Fibroblast of pulmonary artery (primary cell): Measurements from ENCODE around the gene SLC9A3.
"Not testable (repeated sequence)": the region's sequence is repeated elsewhere in the genome, so short reads cannot be mapped to it uniquely, and the experiment has no call there.

Source experiments
- DNase-seq: peaks from one replicate; pipeline ENCODE4 v3.0.0-alpha.2; 2010; ENCODE audit warnings: low read depth
- H3K4me3 ChIP-seq: replicated peaks from 2 replicates; pipeline ENCODE4 v1.5.1; 2011; ENCODE audit warnings: low read depth, mild to moderate bottlenecking, control low read depth, low read length, moderate library complexity
- CTCF ChIP-seq: IDR thresholded peaks from 2 replicates; pipeline ENCODE4 v1.5.1; 2011; ENCODE audit warnings: mild to moderate bottlenecking, control low read depth, low read length, inconsistent platforms; ENCODE audit errors: missing control alignments

SLC9A3 gene

GRCh38 chr5:514101-514485 is 10.2 kb downstream of the SLC9A3 start:
- no peak for DNase-seq
- no peak overlapping the region for H3K4me3 ChIP-seq
- TF ChIP-seq CTCF: no peak

GRCh38 chr5:513216-514100 is 10.8 kb downstream of the SLC9A3 start:
- no peak for TF ChIP-seq CTCF
- DNase-seq: no peak
- no peak overlapping the region for H3K4me3 ChIP-seq

DNA sequence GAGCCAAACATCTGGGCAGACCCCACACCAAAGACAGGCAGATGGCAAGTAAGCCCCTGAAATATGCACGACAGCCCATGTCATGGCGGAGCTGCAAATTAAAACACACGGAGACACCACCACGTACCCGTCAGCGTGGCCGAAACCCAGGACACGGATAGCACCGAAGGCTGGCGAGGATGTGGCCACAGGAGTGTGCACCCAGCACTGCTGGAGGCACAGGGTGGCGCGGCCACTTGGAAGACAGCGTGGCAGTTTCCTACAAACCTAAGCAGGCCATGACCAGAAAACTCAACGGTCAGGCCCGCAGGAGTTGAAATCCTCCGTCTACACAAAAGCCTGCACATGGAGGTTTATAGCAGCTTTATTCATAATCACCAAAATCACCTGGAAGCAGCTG is 12.8 kb downstream of the SLC9A3 start:
- DNase-seq: no peak
- H3K4me3 ChIP-seq: no peak overlapping the region
- no peak for TF ChIP-seq CTCF

- DNase-seq: no peak
- no peak overlapping the region for H3K4me3 ChIP-seq
- no peak for TF ChIP-seq CTCF
Observed at GRCh38 chr5:510521-510920, 13.7 kb downstream of the SLC9A3 start.

DNA sequence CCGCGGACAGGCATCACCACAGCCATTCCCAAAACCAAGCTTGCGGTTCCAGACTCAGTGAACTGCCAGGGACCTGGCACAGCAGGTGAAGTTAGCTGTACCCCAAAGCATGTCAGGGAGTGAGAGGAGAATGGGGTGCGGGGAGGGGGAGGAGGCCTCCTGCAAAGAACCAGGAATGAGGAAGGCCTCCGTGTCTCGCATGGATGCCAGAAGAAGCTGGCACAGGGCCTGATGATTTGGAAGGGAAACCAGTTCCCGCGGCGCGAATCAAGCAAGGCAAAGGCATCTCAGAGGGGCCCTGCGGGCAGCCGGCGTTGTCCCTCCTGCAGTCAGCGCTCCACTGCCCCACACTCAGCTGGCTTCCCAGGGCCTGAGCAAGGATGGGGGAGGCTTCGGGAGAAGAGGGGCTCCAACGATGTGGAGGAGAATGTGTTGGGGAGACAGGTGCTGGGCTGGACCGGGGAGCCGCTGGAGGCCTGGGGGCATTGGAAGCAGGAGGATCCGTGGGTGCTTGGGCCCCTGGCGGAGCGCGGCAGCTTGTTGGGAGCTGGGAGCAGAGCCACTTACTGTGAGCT is 14.6 kb downstream of the SLC9A3 start:
- no peak overlapping the region for H3K4me3 ChIP-seq
- no peak for DNase-seq
- TF ChIP-seq CTCF: no peak

- H3K4me3 ChIP-seq, DNase-seq: not testable (repeated sequence)
Observed at GRCh38 chr5:507986-508575, 16.2 kb downstream of the SLC9A3 start.

- no peak for TF ChIP-seq CTCF
- DNase-seq: no peak
- H3K4me3 ChIP-seq: no peak overlapping the region
Observed at GRCh38 chr5:505951-506525, 18.2 kb downstream of the SLC9A3 start.
